Stimulated activated CD8-positive, alpha-beta memory T cell treated with anti-CD3 and anti-CD28 coated beads, Interleukin-15, amount 100 ng/mL, for 4 hours (primary cell): Measurements from ENCODE around the gene DEPDC5.

Source experiments
- DNase-seq, 2 donors: peaks; one replicate each; pipeline ENCODE4 v3.0.0-alpha.2; 2020; ENCODE audit warnings: low read depth in 2 of 2

The DEPDC5 gene

DNA sequence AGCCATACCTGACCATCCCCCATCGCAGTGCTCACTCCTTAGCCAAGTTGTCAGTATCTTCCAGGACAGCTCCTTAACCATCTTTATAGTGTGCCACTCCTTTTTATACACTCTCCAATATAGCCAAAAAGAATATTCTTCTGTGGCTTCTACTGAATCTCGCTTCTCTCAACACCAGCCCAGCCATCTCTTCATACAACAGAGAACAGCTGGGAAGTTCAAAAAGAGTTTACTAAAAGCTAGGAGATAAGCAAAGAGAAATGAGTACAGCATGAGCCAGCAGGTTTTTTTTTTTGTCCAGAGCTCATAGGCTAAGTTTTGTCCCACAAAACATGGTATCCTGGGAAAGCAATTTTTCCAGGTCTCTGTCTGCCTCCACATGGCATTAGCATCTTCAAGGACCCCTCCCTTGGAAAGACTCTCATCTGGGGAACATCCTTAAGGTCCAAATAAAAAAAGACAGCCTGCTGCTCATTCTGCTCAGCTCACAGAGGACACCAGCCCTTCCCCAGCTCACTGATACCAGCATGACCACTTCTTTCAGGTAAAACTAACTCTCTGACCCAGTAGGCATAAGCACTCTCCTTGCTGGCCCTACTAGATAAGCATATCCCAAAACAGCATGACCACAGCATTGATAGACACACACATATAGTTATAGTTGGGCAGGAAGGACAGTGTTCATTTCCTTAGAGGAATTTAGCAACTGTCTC is 141.7 kb downstream of the DEPDC5 start:
- no peak for DNase-seq

DNA sequence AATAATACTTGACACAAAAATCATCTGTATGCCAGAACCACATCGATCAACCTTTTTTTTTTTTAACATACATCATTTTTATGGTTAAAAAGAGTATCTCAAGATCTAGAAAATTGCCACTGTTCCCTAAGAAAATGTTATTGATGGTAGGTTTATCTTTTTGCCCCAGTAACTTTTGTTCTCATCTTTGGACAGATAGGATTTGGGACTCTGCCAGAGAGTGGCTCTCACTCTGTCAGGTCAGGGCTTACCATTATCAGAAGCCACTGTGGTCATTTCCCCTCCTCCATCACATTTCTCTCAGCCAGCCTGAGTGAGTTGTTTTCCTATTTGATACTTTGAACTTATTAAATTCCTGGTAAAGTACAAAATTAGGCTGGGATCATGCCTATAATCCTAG is 142.7 kb downstream of the DEPDC5 start:
- DNase-seq: no peak

DNA sequence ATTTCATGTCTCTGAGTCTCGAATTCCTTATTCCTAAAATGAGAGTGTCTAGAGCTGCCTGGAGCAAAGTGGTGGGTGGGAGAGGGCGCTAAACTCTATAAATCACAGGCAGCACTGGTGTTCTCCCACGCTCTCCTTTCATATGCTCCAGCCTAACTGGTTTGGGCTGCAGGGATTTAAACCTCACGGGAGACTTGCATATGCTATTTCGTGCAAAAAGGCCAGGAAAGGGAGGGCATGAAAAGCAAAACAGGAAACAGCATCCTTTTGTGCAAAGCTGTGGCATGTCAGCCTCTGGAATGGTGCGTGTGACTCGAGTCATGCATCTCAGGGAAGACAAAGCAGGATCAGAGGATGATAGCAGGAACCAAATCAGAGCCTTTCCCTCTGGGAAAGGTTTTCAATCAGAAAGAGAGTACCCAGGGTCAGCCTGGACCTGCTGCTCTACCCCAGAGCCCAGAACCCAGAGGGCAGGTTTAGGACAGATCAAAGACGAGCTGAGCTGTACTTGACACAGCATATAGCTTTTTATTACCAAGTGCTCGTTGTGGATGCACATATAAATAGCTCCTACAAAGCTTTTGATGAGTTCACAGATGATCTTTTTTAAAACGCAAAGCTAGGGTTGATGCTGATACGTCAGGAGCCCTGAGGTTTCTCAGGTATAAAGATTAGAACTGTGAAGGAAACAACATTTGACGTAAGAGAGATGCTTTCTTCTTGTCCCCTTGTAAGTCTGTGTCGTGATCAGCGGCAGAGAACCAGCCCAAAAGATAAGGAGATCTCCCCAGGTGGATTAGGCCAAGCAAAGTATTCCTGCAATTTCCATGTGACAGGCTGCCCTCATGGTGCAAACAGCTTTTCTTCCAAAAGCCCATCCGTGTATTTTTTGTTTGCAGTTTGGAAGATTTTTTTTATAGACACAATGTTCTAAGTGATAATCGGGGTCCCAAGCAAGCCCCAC is 144.3 kb downstream of the DEPDC5 start:
- DNase-seq: no peak

DNA sequence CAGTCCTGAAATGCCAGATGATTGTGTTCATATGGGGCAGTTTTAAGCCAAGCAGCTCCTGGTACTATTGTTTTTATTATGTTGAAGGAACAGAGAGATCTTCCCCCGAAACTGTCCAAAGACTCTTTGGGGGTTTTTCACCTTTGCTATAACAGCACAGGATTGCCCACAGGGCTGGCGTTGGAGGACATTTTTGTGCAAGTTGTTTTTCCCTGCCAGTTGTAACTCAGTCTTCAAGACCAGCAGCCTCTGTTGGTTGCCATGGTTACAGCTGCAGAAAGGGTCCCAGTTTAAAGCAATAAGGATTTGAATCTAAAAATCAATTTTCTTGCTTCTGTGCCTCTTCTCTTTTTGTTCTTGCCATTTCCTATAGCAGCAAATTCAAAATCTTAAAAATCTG is 145.1 kb downstream of the DEPDC5 start:
- DNase-seq: no peak

DNA sequence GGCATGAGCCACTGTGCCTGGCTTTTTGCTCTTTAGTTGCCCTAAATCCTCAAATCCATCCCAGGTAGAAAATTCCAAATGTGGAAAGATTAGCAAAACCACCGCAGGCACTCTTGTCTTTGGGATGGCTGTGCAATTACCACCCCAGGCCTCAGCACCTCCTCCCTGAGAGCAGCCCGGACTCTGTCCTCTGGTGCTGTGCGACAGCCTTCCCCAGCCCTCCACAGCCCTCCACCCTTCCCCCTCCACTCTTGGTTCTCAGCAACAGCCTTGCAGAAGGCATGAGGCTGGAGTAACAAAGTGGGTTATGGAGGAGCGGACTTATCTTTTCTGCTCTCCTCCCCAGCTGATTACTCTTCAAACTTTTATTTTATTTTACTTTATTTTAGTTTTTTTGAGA is 145.8 kb downstream of the DEPDC5 start:
- no peak for DNase-seq

DNA sequence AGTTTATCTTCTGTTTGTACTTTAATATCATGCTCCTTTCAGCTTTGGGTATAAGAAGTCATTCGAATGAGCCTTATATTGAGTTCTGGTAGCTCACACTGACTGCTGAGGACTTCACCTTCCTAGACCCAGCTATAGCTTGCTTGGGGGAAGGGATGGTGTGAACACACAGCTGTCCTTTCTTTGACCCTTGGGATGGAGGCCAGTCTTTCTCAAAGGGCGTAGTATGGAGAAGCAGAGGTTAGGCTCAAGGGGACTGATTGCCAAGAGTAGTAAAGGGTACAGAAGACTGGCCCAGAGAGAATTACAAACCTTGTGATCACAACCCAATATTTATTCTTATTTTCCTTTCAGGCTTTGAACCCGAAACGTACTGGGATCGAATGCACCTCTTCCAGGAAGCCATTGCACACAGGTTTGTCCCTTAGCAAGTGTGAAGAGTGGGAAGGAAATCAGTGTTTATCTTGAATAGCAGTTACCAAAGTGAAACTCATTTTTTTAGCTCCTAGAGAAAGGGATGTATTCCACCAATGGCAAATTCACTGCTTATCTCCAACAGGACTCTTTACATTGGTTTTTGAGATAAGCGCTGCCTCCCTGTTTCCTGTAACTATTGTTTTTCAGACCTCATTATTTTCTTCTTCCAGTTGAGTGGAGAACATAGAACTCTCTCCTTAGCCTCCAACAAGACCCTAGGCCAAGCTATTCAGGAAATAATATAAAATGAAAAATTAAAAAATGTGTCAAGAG is 147.7 kb downstream of the DEPDC5 start:
- DNase-seq: no peak

DNA sequence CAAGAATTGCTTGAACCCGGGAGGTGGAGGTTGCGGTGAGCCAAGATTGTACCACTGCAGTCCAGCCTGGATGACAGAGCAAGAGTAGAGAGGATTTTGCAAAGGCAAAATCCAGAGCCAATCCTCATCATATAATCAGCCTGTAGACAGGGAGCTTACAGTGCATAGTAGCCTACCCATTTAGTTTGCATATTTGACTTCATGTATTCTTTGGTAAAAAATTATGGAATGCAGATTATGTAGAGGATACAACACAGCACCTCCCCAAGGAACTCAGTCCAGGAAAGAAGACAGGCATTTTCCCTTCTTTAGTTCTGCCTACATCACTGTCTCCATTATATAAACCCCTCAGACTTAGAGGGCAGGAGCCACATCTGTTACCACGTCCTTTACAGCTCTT is 150.8 kb downstream of the DEPDC5 start:
- DNase-seq: no peak

DNA sequence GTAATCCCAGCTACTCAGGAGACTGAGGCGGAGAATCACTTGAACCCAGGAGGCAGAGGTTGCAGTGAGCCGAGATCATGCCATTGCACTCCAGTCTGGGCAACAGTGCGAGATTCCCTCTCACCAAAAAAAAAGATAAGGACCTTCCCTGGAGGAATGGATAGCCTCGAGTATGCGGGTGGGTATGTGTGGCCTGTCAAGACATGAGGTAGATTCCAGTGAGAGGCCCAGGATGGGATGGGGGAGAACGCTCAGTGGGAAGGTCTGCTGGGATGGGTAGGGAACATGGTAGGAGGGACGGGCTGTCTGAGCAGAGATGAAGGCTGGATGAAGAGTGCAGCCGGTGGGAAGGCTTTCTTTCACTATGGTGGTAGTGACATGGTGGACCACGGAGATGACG is 151.5 kb downstream of the DEPDC5 start:
- no peak for DNase-seq

DNA sequence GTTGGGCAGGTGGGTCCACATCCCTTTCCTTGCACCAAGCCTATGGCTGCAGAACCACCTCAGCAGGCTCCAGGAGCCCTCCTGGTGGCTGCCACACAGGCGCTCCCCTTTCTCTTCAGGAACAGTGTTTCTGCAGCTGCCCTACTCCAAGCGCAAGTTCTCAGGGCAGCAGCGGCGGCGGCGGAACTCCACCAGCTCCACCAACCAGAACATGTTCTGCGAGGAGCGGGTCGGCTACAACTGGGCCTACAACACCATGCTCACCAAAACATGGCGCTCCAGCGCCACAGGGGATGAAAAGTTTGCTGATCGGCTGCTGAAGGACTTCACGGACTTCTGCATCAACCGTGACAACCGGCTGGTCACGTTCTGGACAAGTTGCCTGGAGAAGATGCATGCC is 152.3 kb downstream of the DEPDC5 start:
- no peak for DNase-seq

DNA sequence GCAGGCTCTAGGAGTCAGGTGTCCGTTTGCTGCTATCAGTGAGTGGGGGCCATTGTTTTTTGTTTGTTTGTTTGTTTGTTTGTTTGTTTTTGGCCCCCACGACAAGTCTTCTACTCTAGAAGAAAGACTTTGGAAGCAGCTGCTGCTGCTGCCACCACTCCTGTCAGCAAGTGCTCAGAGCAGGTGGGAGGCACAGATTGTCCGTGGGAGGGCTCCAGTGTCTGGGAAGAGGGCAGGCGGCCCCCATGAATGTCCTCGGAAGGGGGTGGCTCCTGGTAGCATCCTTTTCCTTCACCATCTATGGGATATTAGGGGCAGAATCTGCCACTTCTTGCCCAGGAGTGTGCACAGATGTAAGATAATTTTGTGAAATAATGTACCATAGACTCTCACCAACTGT is 152.8 kb downstream of the DEPDC5 start:
- DNase-seq: no peak

DNA sequence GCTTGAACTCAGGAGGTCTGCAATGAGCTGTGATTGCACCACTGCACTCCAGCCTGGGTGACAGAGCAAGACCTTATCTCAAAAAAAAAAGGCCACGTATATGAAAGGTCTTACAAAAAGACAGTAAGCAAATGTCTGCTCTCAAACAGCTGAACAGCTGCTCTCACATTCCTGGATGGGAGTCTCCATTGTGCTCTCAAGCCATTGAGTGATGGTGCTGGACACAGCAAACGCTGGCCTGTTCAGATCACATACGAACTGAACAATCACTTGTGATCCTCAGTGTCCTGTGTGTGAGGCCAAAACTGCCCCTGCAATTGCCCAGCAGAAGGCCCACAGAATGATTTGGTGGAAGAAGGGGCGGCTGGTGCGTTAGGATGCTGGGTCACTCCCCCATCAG is 156.2 kb downstream of the DEPDC5 start:
- DNase-seq: no peak

DNA sequence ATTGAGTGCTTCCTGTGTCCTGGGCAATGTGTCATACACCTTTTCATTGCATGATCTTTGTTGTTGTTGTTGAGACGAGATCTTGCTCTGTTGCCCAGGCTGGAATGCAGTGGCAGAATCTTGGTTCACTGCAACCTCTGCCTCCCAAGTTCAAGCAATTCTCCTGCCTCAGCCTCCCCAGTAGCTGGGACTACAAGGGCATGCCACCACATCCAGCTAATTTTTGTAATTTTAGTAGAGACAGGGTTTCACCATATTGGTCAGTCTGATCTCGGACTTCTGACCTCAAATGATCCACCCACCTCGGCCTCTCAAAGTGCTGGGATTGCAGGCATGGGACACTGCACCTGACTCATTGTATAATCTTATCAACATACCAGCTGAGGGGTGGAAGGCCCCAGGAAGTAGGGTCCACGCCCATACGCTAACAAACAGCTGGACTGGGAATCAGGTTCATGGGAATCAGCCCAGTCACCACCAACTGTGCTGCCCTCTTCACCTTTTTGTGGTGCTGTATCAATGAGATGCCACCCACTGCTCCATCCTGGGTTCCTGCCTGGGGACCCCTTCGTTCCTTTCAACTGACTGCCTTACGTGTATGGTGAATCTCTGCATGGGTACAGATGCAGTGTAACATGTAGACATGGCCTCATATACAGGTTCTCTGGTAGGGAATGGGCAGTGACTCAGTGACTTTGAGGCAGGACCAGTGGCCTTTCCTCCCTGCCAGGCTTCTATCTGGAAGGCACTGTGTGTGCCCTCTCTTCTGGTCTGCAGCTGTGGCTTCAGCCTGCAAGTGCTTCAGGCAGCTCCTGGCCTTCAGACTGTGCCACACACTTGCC is 158.0 kb downstream of the DEPDC5 start:
- DNase-seq: no peak

DNA sequence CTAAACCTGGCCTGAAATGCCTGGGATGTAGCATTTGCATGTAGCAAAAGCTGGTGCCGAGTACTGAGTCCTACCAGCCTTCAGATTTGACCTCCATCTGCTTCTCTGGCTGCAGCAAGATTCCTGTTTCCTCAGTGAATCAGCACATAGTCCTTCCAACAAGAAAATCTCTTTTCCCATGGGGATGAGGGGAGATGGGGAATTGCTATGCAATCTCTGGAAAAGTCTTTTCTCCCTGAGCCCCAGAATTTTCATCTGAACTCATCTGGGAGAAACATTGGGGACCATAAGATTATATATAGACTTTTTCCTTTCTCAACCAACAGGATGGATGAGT is 158.6 kb downstream of the DEPDC5 start:
- DNase-seq: no peak

DNA sequence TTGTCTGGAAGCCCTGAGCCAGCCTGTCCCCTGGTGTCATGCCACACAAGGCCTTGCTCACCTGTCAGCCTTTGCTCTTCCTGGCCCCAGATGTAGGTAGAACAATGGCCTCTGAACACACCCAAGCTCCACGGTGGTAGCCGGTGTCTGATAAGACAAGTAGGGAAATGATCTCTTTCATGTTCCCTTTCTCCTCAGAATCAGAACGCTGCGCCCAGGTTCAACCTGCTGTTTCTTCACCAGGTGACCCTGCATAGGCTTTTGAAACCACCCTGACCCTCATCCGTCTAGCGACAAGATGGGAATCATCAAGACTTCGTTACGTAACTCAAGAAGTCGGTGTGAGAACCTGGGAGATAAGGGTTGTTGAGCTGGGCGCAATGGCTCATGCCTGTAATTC is 161.8 kb downstream of the DEPDC5 start:
- no peak for DNase-seq

DNA sequence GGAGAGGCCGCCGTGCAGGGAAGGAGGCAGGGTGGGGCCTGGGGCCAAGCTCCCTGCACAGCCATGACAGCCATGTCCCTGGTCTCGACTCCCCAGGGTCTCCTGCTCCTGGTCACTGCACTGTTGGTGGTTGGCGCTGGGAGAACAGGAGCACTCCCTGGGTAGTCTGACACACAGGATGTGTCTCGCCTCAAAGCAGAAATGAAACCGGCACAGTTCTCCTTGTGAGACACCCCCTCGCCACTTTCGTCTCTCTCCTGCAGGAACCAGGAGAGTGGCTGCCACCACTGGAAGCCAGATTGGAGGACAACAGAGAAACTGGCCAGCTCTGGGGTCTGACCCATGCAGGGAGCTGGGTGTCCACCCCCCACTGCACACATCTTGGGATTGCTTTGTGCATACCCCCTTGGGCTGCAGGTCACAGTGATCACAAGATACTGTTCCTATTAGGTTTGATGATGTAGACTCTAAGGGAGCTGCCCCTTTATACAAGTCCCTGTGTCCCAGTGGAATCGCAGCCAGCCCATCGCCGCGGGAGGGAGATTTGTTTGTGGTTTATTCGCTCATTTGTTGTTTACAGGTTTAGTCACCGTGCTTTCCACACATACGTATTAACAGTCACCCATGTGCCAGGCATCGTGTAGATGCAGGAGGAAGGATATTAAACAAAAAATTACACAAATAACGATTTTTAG is 163.6 kb downstream of the DEPDC5 start:
- no peak for DNase-seq

DNA sequence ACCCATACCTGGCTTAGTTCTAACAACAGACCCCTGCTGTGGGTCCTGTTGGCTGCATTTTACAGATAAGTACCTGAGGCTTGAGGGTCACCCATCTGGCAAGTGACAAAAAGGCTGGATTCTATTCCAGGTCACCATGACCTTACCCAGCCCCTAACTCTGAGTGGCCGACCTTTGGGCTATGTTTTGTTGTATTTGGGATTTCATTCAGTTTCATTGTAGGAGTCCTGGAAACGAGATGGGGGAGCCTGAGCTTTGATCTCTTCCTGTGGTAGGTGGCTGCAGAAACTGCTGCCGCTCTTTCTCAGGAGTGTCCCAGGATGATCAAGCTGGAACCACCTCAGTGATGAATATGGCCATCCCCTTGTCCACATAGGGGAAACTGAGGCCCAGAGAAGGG is 165.9 kb downstream of the DEPDC5 start:
- no peak for DNase-seq

DNA sequence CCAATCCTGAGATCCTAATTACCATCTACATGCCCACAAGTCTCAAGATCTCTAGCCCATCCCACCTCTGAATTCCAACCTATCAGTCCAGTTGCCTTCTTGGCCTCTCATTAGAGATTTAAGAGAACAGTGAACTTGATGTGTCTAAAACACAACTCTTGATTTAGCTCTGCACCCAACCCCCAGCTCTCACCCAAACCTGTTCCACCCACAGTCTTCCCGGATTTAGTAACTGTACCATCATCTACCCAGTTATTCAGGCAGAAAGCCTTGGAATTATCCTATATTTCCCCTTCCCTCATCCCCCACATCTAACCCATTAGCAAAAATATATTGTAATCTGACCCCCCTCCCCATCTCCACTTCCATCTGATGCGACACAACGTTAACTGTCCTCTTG is 166.5 kb downstream of the DEPDC5 start:
- no peak for DNase-seq

DNA sequence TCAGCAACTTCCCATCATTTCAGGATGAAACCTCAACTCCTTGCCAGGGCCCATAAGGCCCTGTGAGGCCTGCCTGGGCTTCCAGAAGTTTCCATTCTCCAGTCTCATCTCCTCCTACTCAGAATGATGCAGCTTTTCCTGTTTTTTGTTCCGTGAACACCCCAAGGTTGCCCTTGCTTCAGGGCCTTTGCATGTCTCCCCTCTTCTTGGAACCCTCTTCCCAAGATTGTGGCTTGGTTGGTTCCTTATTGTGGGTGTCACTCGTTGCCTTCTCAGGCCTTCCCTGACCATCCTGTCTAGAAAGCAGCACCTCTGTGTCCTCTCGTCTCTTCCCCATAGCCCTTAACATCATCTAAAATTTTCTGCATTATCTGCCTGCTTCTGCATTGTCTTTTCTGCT is 167.3 kb downstream of the DEPDC5 start:
- DNase-seq: no peak

DNA sequence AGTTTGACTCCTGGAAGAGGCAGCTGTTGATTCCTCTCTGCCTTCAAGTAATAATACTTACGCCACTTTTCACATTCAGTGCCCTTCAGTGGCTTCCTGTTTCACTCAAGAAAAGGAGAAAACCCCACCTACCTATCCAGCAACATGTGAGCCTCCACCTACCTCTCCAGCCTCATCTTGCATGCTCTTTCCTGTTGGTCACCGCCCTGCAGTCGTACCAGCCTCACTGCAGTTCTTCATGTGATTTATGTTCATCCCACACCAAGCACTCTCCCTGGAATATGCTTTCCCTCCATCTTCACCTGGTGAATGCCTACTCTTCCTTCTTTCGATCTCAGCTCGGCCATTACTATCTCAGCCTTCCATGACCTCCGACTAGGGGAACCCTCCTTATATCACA is 168.7 kb downstream of the DEPDC5 start:
- no peak for DNase-seq

DNA sequence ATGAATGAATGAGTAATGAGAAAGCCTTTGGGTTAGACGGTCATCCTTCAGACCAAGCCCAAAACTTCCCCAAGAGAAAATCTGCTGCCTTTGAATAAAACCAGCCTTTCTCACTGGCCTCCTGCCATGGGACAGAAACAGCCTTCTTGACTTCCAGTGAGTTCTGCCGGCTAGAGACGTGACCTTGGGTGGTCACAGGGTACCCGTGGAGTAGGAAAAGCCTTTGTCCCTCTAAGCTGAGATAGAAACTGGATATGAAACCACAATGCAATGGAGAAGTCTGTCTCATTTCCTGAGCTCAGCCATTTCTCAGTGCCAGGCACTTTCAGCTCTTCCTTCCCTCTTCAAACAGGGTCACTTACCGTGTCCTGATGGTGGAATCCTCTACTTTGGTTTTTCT is 169.3 kb downstream of the DEPDC5 start:
- no peak for DNase-seq

DNA sequence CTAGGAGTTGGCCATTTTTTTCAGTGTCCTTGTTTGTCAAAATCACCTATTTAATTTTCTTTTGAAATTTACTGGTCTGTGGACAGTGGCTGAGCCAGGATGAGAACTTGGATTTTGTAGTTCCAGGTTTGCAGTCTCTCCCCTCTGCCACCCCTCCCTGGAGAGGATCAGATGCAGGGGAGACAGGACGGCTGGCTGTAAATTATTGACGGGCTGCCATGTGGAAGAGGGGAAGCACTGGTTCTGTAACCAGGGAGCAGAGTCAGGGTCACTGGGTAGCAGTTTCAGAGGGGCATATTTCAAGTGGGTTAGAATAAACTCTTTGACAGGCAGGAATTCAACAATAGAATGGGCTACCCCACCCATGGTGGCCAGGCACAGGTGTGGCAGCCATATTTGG is 169.9 kb downstream of the DEPDC5 start:
- DNase-seq: no peak
